Fibroblast of lung (primary cell): ENCODE data around the gene CSTB. TPM values are rescaled to one million over a fixed set of nuclear protein-coding genes. Genes with fewer than 3 reads are reported as not detected.

Source experiments
- DNase-seq, 2 donors: peaks; one replicate each; pipeline versions ENCODE4 v3.0.0 to v3.0.0-alpha.2; 2010; ENCODE audit warnings: low read depth in 2 of 2
- H2AFZ ChIP-seq: 2 replicates; pipeline ENCODE4 v1.5.1; 2012; ENCODE audit warnings: low read length, control low read depth, inconsistent platforms
- H3K27ac ChIP-seq: 2 replicates; pipeline ENCODE4 v1.5.1; 2011; ENCODE audit warnings: low read length, control low read depth; ENCODE audit not compliant: insufficient read depth
- H3K27me3 ChIP-seq: 2 replicates; pipeline ENCODE4 v1.5.1; 2011; ENCODE audit warnings: mild to moderate bottlenecking, low read length; ENCODE audit not compliant: control insufficient read depth, insufficient read depth
- H3K36me3 ChIP-seq: 2 replicates; pipeline ENCODE4 v1.5.1; 2011; ENCODE audit warnings: low read length; ENCODE audit not compliant: control insufficient read depth, insufficient read depth
- H3K4me1 ChIP-seq: 2 replicates; pipeline ENCODE4 v1.5.1; 2011; ENCODE audit warnings: low read length; ENCODE audit not compliant: control insufficient read depth, insufficient read depth; ENCODE audit errors: extremely low read depth
- H3K4me2 ChIP-seq: 2 replicates; pipeline ENCODE4 v1.5.1; 2011; ENCODE audit warnings: low read length, control low read depth; ENCODE audit not compliant: insufficient read depth; ENCODE audit errors: extremely low read depth
- H3K4me3 ChIP-seq, 4 experiments: fragments of 200-600 bp in 1 of 4; sonication (generic) in 1 of 4; replicated peaks in 1 of 4; 2 replicates each; pipeline ENCODE4 v1.5.1; 2011 to 2016; ENCODE audit warnings: low read length in 4 of 4, low read depth in 3 of 4, mild to moderate bottlenecking in 3 of 4, control low read depth in 2 of 4, inconsistent platforms in 1 of 4, mixed read lengths in 1 of 4; ENCODE audit not compliant: insufficient read depth in 1 of 4; ENCODE audit errors: control extremely low read depth in 1 of 4
- H3K79me2 ChIP-seq: 2 replicates; pipeline ENCODE4 v1.5.1; 2012; ENCODE audit warnings: mild to moderate bottlenecking, low read length, inconsistent platforms; ENCODE audit not compliant: control insufficient read depth, insufficient read depth
- H3K9ac ChIP-seq: 2 replicates; pipeline ENCODE4 v1.5.1; 2011; ENCODE audit warnings: mild to moderate bottlenecking, low read length, control low read depth; ENCODE audit not compliant: insufficient read depth
- H3K9me3 ChIP-seq: 2 replicates; pipeline ENCODE4 v1.5.1; 2012; ENCODE audit warnings: low read depth, low read length; ENCODE audit not compliant: control insufficient read depth, insufficient read depth
- H4K20me1 ChIP-seq: 2 replicates; pipeline ENCODE4 v1.5.1; 2011; ENCODE audit warnings: low read length; ENCODE audit not compliant: control insufficient read depth, insufficient read depth; ENCODE audit errors: extremely low read depth
- CTCF ChIP-seq, 2 donors: IDR thresholded peaks in 1 of 2; conservative IDR thresholded peaks in 1 of 2; 1 replicate in 1 of 2; 2 replicates in 1 of 2; pipeline ENCODE4 v1.5.1; 2011 to 2012; ENCODE audit warnings: low read length in 2 of 2, control low read depth in 1 of 2, inconsistent platforms in 1 of 2, low read depth in 1 of 2, mild to moderate bottlenecking in 1 of 2
- EZH2 ChIP-seq: IDR thresholded peaks from 2 replicates; pipeline ENCODE4 v1.5.1; 2012; ENCODE audit warnings: low read length, control low read depth, mild to moderate bottlenecking; ENCODE audit errors: missing control alignments
- polyA plus RNA-seq, 2 donors: library from polyadenylated mRNA; depleted of rRNA in 1 of 2; stranded (reverse) in 1 of 2; unstranded in 1 of 2; fragments of >200 nt; gene quantifications; 2 replicates each; pipeline ENCODE4 v1.2.1, GENCODE V29; 2011 to 2012; ENCODE audit warnings: missing spikeins in 1 of 2
- total RNA-seq: library from RNA; depleted of rRNA; stranded (reverse); fragments of >200 nt; gene quantifications from 2 replicates; pipeline ENCODE4 v1.2.1, GENCODE V29; 2014

The CSTB gene
- total and polyA plus RNA-seq, 2 donors (not counting 1 experiment from before 2014, with no cell fraction given): 24.8 to 72.5 TPM

GRCh38 chr21:43794857-43795256 lies 18.7 kb upstream of the CSTB start:
- Histone ChIP-seq H3K4me1 (peaks cover 5% of the 10 kb centered on the region), H3K9ac (no peak overlapping the region), H3K79me2 (peaks cover 18% of the 10 kb centered on the region), H3K9me3 (no peaks in the 10 kb centered on the region), H4K20me1 (no peaks in the 10 kb centered on the region), H3K4me2 (no peak overlapping the region), H2AFZ (no peak overlapping the region), H3K27me3 (no peaks in the 10 kb centered on the region), H3K36me3 (peaks cover 40% of the 10 kb centered on the region), H3K4me3 (no peak overlapping the region), H3K27ac (no peak overlapping the region)
- no peak for DNase-seq
- TF ChIP-seq EZH2: no peak
- TF ChIP-seq CTCF (conservative IDR thresholded peaks at IDR 0.05 in 1 of 2, IDR thresholded peaks at IDR 0.05 in 1 of 2; ENCODE audit: low read depth in 1 of 2, low read length in 2 of 2): no peak

- Histone ChIP-seq H3K27ac (no peak overlapping the region), H3K4me3 (no peak overlapping the region), H3K79me2 (peaks cover 20% of the 10 kb centered on the region), H3K9me3 (no peaks in the 10 kb centered on the region), H4K20me1 (no peaks in the 10 kb centered on the region), H3K4me2 (no peak overlapping the region), H2AFZ (no peak overlapping the region), H3K4me1 (peaks cover 5% of the 10 kb centered on the region), H3K27me3 (no peaks in the 10 kb centered on the region), H3K36me3 (peaks cover 37% of the 10 kb centered on the region), H3K9ac (no peak overlapping the region)
- TF ChIP-seq CTCF (conservative IDR thresholded peaks at IDR 0.05 in 1 of 2, IDR thresholded peaks at IDR 0.05 in 1 of 2; ENCODE audit: low read depth in 1 of 2, low read length in 2 of 2): no peak
- no peak for TF ChIP-seq EZH2
- DNase-seq: no peak
Observed at GRCh38 chr21:43794311-43794710, 18.2 kb upstream of the CSTB start.

- no peak for TF ChIP-seq CTCF (conservative IDR thresholded peaks at IDR 0.05 in 1 of 2, IDR thresholded peaks at IDR 0.05 in 1 of 2; ENCODE audit: low read depth in 1 of 2, low read length in 2 of 2)
- TF ChIP-seq EZH2: no peak
- Histone ChIP-seq H3K9ac (no peak overlapping the region), H3K27ac (no peak overlapping the region), H4K20me1 (no peaks in the 10 kb centered on the region), H3K4me2 (no peak overlapping the region), H3K27me3 (no peaks in the 10 kb centered on the region), H3K36me3 (peaks cover 30% of the 10 kb centered on the region), H3K4me1 (peaks cover 5% of the 10 kb centered on the region), H2AFZ (no peak overlapping the region), H3K79me2 (peaks cover 20% of the 10 kb centered on the region), H3K4me3 (no peak overlapping the region), H3K9me3 (no peaks in the 10 kb centered on the region)
- DNase-seq: no peak
Observed at GRCh38 chr21:43793243-43793642, 17.1 kb upstream of the CSTB start.
